ENCODE data around the gene LTA4H.

The LTA4H gene

DNA sequence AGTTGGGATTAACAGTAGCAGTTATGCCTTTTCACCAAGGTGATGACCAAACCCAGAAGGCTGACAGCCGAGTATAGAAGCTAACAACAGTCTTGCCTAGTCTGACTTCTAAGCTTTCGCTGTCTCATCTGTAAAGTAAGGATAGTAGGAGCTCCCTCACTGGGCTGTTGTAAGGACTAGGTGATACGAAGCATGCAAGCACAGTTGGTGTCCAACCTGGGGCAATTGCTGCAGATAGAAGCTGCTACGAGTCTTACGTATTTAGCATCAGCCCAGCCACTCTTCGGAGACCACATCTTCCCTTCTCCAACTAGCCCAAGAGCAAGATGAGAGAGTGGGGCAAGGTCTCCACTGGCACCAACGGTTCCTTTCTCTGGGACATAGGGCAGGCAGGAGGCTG, 45.3 kb downstream of the LTA4H start:
- no peak overlapping the region for H3K4me2 ChIP-seq (ENCODE audit: low read depth, low read length)
- H3K27me3 ChIP-seq (replicated peaks; ENCODE audit: insufficient read depth, low read length), result no peaks in the 10 kb centered on the region
- no peaks in the 10 kb centered on the region for H3F3A ChIP-seq (ENCODE audit: insufficient read depth, low read length)
- H3K9me3 ChIP-seq (replicated peaks; ENCODE audit: insufficient read depth, low read length), result no peaks in the 10 kb centered on the region
- DNase-seq, result no peak
- H3K4me1 ChIP-seq (ENCODE audit: low read length), result no peaks in the 10 kb centered on the region
- H3K36me3 ChIP-seq (replicated peaks; ENCODE audit: insufficient read depth, low read length), result no peaks in the 10 kb centered on the region
- H3K9ac ChIP-seq (ENCODE audit: low read length), result no peak overlapping the region
- H2AFZ ChIP-seq (ENCODE audit: low read length), result no peak overlapping the region
- H3K27ac ChIP-seq (ENCODE audit: low read length), result no peak overlapping the region
- no peaks in the 10 kb centered on the region for H3K79me2 ChIP-seq (ENCODE audit: low read length)
- no peaks in the 10 kb centered on the region for H3K9me2 ChIP-seq (replicated peaks; ENCODE audit: insufficient read depth, low read length)
- TF ChIP-seq, protein P1, sequence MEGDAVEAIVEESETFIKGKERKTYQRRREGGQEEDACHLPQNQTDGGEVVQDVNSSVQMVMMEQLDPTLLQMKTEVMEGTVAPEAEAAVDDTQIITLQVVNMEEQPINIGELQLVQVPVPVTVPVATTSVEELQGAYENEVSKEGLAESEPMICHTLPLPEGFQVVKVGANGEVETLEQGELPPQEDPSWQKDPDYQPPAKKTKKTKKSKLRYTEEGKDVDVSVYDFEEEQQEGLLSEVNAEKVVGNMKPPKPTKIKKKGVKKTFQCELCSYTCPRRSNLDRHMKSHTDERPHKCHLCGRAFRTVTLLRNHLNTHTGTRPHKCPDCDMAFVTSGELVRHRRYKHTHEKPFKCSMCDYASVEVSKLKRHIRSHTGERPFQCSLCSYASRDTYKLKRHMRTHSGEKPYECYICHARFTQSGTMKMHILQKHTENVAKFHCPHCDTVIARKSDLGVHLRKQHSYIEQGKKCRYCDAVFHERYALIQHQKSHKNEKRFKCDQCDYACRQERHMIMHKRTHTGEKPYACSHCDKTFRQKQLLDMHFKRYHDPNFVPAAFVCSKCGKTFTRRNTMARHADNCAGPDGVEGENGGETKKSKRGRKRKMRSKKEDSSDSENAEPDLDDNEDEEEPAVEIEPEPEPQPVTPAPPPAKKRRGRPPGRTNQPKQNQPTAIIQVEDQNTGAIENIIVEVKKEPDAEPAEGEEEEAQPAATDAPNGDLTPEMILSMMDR (IDR thresholded peaks at IDR 0.05; ENCODE audit: low read length), result no peak
- TF ChIP-seq EZH2 (optimal IDR thresholded peaks at IDR 0.05; ENCODE audit: low read depth, low read length) (no peak), EZH2phosphoT487 (IDR thresholded peaks at IDR 0.05; ENCODE audit: low read length) (no peak)
- no peaks in the 10 kb centered on the region for H4K20me1 ChIP-seq (ENCODE audit: insufficient read depth, low read length)
- H3K4me3 ChIP-seq (ENCODE audit: low read length), result no peak overlapping the region

DNA sequence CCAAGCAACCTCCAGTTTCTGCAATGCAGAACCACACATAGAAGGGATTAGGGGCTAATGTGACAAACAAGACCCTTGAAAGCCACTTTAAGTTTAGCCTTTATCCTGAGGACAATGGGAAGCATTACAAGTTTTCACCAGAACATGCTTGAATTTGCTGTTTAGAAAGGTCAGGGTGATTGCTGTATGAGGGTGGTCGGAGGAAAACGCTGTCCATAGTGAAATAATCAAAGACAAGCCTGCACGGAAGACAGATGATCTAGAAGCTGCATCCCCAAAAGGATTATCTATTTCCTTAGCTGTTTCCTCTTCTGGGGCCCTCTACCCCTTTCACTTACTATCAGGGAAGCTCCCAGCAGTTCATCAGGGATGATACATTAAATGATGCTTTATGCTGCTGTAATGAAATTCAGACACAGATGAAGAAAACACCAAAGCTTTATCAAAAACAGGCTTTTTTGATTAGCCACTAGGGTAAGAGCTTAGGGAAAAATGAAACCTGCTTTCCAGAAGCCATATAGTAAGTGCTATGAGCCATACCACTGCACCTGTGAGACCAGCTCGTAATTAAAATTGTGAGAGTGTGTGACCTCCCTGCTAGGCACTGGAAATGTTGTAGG, 45.8 kb downstream of the LTA4H start:
- no peaks in the 10 kb centered on the region for H3K36me3 ChIP-seq (replicated peaks; ENCODE audit: insufficient read depth, low read length)
- no peaks in the 10 kb centered on the region for H3K27me3 ChIP-seq (replicated peaks; ENCODE audit: insufficient read depth, low read length)
- H2AFZ ChIP-seq (ENCODE audit: low read length), result no peak overlapping the region
- H3K9me3 ChIP-seq (replicated peaks; ENCODE audit: insufficient read depth, low read length), result no peaks in the 10 kb centered on the region
- no peak overlapping the region for H3K4me3 ChIP-seq (ENCODE audit: low read length)
- no peak for TF ChIP-seq EZH2 (optimal IDR thresholded peaks at IDR 0.05; ENCODE audit: low read depth, low read length)
- TF ChIP-seq EZH2phosphoT487 (IDR thresholded peaks at IDR 0.05; ENCODE audit: low read length), result no peak
- TF ChIP-seq, protein P1 (IDR thresholded peaks at IDR 0.05; ENCODE audit: low read length), result no peak
- H4K20me1 ChIP-seq (ENCODE audit: insufficient read depth, low read length), result no peaks in the 10 kb centered on the region
- no peaks in the 10 kb centered on the region for H3K4me1 ChIP-seq (ENCODE audit: low read length)
- H3K79me2 ChIP-seq (ENCODE audit: low read length), result no peaks in the 10 kb centered on the region
- no peaks in the 10 kb centered on the region for H3K9me2 ChIP-seq (replicated peaks; ENCODE audit: insufficient read depth, low read length)
- no peak overlapping the region for H3K4me2 ChIP-seq (ENCODE audit: low read depth, low read length)
- no peaks in the 10 kb centered on the region for H3F3A ChIP-seq (ENCODE audit: insufficient read depth, low read length)
- H3K9ac ChIP-seq (ENCODE audit: low read length), result no peak overlapping the region
- H3K27ac ChIP-seq (ENCODE audit: low read length), result no peak overlapping the region
- no peak for DNase-seq

DNA sequence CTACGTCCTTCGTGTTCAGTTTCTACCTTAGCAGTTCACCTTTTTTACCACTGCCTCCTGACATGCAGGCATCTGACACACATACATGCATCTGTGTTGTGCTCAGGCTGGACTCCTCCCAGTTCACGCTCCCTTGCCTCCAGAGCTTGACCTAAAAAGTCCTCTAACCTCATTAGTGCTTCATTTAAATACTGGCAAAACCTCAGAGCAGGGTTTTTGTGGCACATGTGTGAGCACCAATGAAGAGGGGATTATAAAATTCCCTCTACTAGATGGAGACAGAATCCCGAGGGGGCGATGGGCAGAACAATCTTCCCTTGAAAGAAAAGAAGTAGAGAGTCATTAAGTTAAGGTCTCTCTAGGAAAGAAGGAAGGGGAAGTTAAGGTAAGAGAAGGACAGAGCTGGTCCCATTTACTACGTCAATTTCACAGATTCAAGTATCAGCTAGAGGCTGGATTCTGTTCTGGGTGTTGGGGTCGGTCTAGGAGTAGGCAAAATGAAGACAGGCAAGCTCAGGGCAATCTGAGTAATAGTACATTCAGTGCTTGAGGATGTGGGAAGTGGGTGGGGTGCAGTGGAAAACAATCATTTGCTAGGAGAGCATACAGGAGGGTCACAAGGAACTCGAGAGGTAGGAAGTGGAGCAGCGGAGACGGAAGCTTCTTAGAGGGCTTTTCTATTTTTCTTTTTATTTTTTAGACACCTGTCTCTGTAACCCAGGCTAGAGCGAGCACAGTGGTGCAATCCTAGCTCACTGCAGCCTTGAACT, 46.7 kb downstream of the LTA4H start:
- Histone ChIP-seq H3K27me3 (replicated peaks; ENCODE audit: insufficient read depth, low read length) (no peaks in the 10 kb centered on the region), H3K9ac (ENCODE audit: low read length) (no peak overlapping the region), H3K9me3 (replicated peaks; ENCODE audit: insufficient read depth, low read length) (no peaks in the 10 kb centered on the region), H3K4me1 (ENCODE audit: low read length) (no peaks in the 10 kb centered on the region), H3K79me2 (ENCODE audit: low read length) (no peaks in the 10 kb centered on the region), H2AFZ (ENCODE audit: low read length) (no peak overlapping the region), H3K4me3 (ENCODE audit: low read length) (no peak overlapping the region), H3K4me2 (ENCODE audit: low read depth, low read length) (no peak overlapping the region), H3K27ac (ENCODE audit: low read length) (no peak overlapping the region), H3K36me3 (replicated peaks; ENCODE audit: insufficient read depth, low read length) (no peaks in the 10 kb centered on the region), H3K9me2 (replicated peaks; ENCODE audit: insufficient read depth, low read length) (no peaks in the 10 kb centered on the region), H3F3A (ENCODE audit: insufficient read depth, low read length) (no peaks in the 10 kb centered on the region), H4K20me1 (ENCODE audit: insufficient read depth, low read length) (no peaks in the 10 kb centered on the region)
- DNase-seq, result no peak
- TF ChIP-seq, protein P1 (IDR thresholded peaks at IDR 0.05; ENCODE audit: low read length), result no peak
- TF ChIP-seq EZH2 (optimal IDR thresholded peaks at IDR 0.05; ENCODE audit: low read depth, low read length) (no peak), EZH2phosphoT487 (IDR thresholded peaks at IDR 0.05; ENCODE audit: low read length) (no peak)

Data from MM.1S (cell line).